Measurements from ENCODE around the gene ZRANB3. TPM values are rescaled to one million over a fixed set of nuclear protein-coding genes. Genes with fewer than 3 reads are reported as not detected.

ZRANB3 gene
- total RNA-seq, 1 experiment from 2014 or later: 14.5 TPM

GRCh38 chr2:135227386-135227785, 303.6 kb downstream of the ZRANB3 start:
- DNase-seq: no peak
- H3K4me3 Mint-ChIP-seq (ENCODE audit: low read depth, unreplicated experiment): no peak overlapping the region
- intact Hi-C loops (cut with micrococcal nuclease; ENCODE audit: unreplicated experiment): no loop called here
- H3K9me3 Mint-ChIP-seq (ENCODE audit: low read depth, unreplicated experiment): no peaks in the 10 kb centered on the region
- H3K4me1 Mint-ChIP-seq (ENCODE audit: low read depth, unreplicated experiment): no peaks in the 10 kb centered on the region
- CTCF ChIA-PET: interaction anchor here (0.7 kb wide), 1 partner anchor 303 kb away, joined by 3 read pairs; the partner anchor contains the start of gene ZRANB3
- H3K27me3 Mint-ChIP-seq (ENCODE audit: unreplicated experiment): no peaks in the 10 kb centered on the region
- BruUV-seq (replicated peaks): no TSS peak
- H3K36me3 Mint-ChIP-seq (ENCODE audit: insufficient read depth, unreplicated experiment): no peaks in the 10 kb centered on the region
- H3K27ac Mint-ChIP-seq (ENCODE audit: unreplicated experiment): no peak overlapping the region
- TF ChIP-seq CTCF (IDR thresholded peaks at IDR 0.05; ENCODE audit: unreplicated experiment): no peak

- Mint-ChIP-seq H3K36me3 (ENCODE audit: insufficient read depth, unreplicated experiment) (no peaks in the 10 kb centered on the region), H3K4me3 (ENCODE audit: low read depth, unreplicated experiment) (no peak overlapping the region), H3K4me1 (ENCODE audit: low read depth, unreplicated experiment) (no peaks in the 10 kb centered on the region), H3K9me3 (ENCODE audit: low read depth, unreplicated experiment) (no peaks in the 10 kb centered on the region), H3K27me3 (ENCODE audit: unreplicated experiment) (no peaks in the 10 kb centered on the region), H3K27ac (ENCODE audit: unreplicated experiment) (no peak overlapping the region)
- CTCF ChIA-PET: interaction anchor here (0.7 kb wide), 1 partner anchor 304 kb away, joined by 3 read pairs; the partner anchor contains the start of gene ZRANB3
- no TSS peak for BruUV-seq (replicated peaks)
- no peak for DNase-seq
- TF ChIP-seq CTCF (IDR thresholded peaks at IDR 0.05; ENCODE audit: unreplicated experiment): no peak
- intact Hi-C loops (cut with micrococcal nuclease; ENCODE audit: unreplicated experiment): no loop called here
These were observed 304.1 kb downstream of the ZRANB3 start for GRCh38 chr2:135226961-135227360.

- Mint-ChIP-seq H3K9me3 (ENCODE audit: low read depth, unreplicated experiment) (no peaks in the 10 kb centered on the region), H3K4me1 (ENCODE audit: low read depth, unreplicated experiment) (no peaks in the 10 kb centered on the region), H3K36me3 (ENCODE audit: insufficient read depth, unreplicated experiment) (no peaks in the 10 kb centered on the region), H3K27me3 (ENCODE audit: unreplicated experiment) (no peaks in the 10 kb centered on the region), H3K27ac (ENCODE audit: unreplicated experiment) (no peak overlapping the region), H3K4me3 (ENCODE audit: low read depth, unreplicated experiment) (no peak overlapping the region)
- TF ChIP-seq CTCF (IDR thresholded peaks at IDR 0.05; ENCODE audit: unreplicated experiment): no peak
- CTCF ChIA-PET: no interaction called here
- no TSS peak for BruUV-seq (replicated peaks)
- no peak for DNase-seq
- intact Hi-C loops (cut with micrococcal nuclease; ENCODE audit: unreplicated experiment): no loop called here
These were observed 305.2 kb downstream of the ZRANB3 start for GRCh38 chr2:135225781-135226180.

- no peak for TF ChIP-seq CTCF (IDR thresholded peaks at IDR 0.05; ENCODE audit: unreplicated experiment)
- no TSS peak for BruUV-seq (replicated peaks)
- no peaks in the 10 kb centered on the region for H3K9me3 Mint-ChIP-seq (ENCODE audit: low read depth, unreplicated experiment)
- no peak overlapping the region for H3K4me3 Mint-ChIP-seq (ENCODE audit: low read depth, unreplicated experiment)
- CTCF ChIA-PET: no interaction called here
- H3K27me3 Mint-ChIP-seq (ENCODE audit: unreplicated experiment): no peaks in the 10 kb centered on the region
- H3K27ac Mint-ChIP-seq (ENCODE audit: unreplicated experiment): no peak overlapping the region
- no peaks in the 10 kb centered on the region for H3K4me1 Mint-ChIP-seq (ENCODE audit: low read depth, unreplicated experiment)
- DNase-seq: no peak
- no peaks in the 10 kb centered on the region for H3K36me3 Mint-ChIP-seq (ENCODE audit: insufficient read depth, unreplicated experiment)
- intact Hi-C loops (cut with micrococcal nuclease; ENCODE audit: unreplicated experiment): no loop called here
These were observed 311.8 kb downstream of the ZRANB3 start for GRCh38 chr2:135219226-135219625.

Measured in Calu3 (cell line).